Subcutaneous adipose tissue (tissue), 4 donors: ENCODE measurements around the gene IRX1. TPM values are rescaled to one million over a fixed set of nuclear protein-coding genes. Genes with fewer than 3 reads are reported as not detected.

Source experiments
- CTCF ChIP-seq: fragments of 450-650 bp; IDR thresholded peaks from one replicate; pipeline ENCODE4 v1.5.1; 2016; ENCODE audit warnings: low read depth, mild to moderate bottlenecking, control low read depth, antibody characterized with exemption, moderate library complexity
- total RNA-seq, 4 donors: library from RNA; depleted of rRNA; stranded (reverse); fragments of >200 nt; gene quantifications; one replicate each; pipeline ENCODE4 v1.1.0, GENCODE V29; 2016

The IRX1 gene
- total RNA-seq, 4 donors from 2014 or later = 3.3 to 16.7 (median 9.0) TPM

- no peak for TF ChIP-seq CTCF
These were observed 6.5 kb downstream of the IRX1 start for GRCh38 chr5:3601911-3602782.

- no peak for TF ChIP-seq CTCF
These were observed 7.3 kb downstream of the IRX1 start for GRCh38 chr5:3602785-3603502.

GRCh38 chr5:3604501-3604900 is 8.9 kb downstream of the IRX1 start:
- no peak for TF ChIP-seq CTCF

GRCh38 chr5:3605298-3606010 is 9.8 kb downstream of the IRX1 start:
- no peak for TF ChIP-seq CTCF

- no peak for TF ChIP-seq CTCF
These were observed 10.6 kb downstream of the IRX1 start for GRCh38 chr5:3606121-3606831.

GRCh38 chr5:3607541-3608181 is 12.0 kb downstream of the IRX1 start:
- no peak for TF ChIP-seq CTCF
